GM23338 (cell line): ENCODE measurements around the gene BEND7. TPM values are rescaled to one million over a fixed set of nuclear protein-coding genes. Genes with fewer than 3 reads are reported as not detected.

ENCODE experiments used
- ATAC-seq: fragments of 200-7000 bp; cut with Tn5 transposase; 3 replicates; pipeline ENCODE4 v1.9.1; 2020
- DNase-seq: peaks from one replicate; pipeline ENCODE4 v3.0.0-alpha.2; 2015; ENCODE audit warnings: low spot score
- H2AFZ ChIP-seq: fragments of 200-600 bp; sonication (generic); 2 replicates; pipeline ENCODE4 v1.8.0; 2016; ENCODE audit warnings: antibody characterized with exemption, mild to moderate bottlenecking, moderate library complexity
- H3F3A ChIP-seq: fragments of 200-600 bp; sonication (generic); replicated peaks from 2 replicates; pipeline ENCODE4 v1.8.0; 2017; ENCODE audit warnings: antibody characterized with exemption, mixed run types, low read depth
- H3K27ac ChIP-seq: fragments of 200-600 bp; sonication (generic); 2 replicates; pipeline ENCODE4 v1.6.1; 2016; ENCODE audit warnings: low read depth
- H3K27me3 ChIP-seq: fragments of 200-600 bp; sonication (generic); 2 replicates; pipeline ENCODE4 v1.8.0; 2016; ENCODE audit warnings: mild to moderate bottlenecking, mixed run types, moderate library complexity; ENCODE audit not compliant: insufficient read depth
- H3K36me3 ChIP-seq: fragments of 200-600 bp; sonication (generic); 2 replicates; pipeline ENCODE4 v1.8.0; 2016; ENCODE audit warnings: mild to moderate bottlenecking; ENCODE audit not compliant: insufficient read depth
- H3K4me1 ChIP-seq: fragments of 200-600 bp; sonication (generic); 2 replicates; pipeline ENCODE4 v1.8.0; 2016; ENCODE audit warnings: mild to moderate bottlenecking, moderate library complexity; ENCODE audit not compliant: insufficient read depth
- H3K4me2 ChIP-seq: fragments of 200-600 bp; sonication (generic); 2 replicates; pipeline ENCODE4 v1.7.1; 2017; ENCODE audit warnings: mixed run types
- H3K4me3 ChIP-seq: fragments of 200-600 bp; sonication (generic); 2 replicates; pipeline ENCODE4 v1.6.1; 2016; ENCODE audit warnings: mixed run types
- H3K79me2 ChIP-seq: fragments of 200-600 bp; sonication (generic); replicated peaks from 2 replicates; pipeline ENCODE4 v1.8.0; 2017; ENCODE audit warnings: mild to moderate bottlenecking; ENCODE audit not compliant: insufficient read depth
- H3K9me2 ChIP-seq: fragments of 200-600 bp; sonication (generic); 2 replicates; pipeline ENCODE4 v1.8.0; 2017; ENCODE audit not compliant: insufficient read depth
- H4K20me1 ChIP-seq: fragments of 200-600 bp; sonication (generic); replicated peaks from 2 replicates; pipeline ENCODE4 v1.8.0; 2017; ENCODE audit warnings: mild to moderate bottlenecking; ENCODE audit not compliant: insufficient read depth
- H3K27ac Mint-ChIP-seq: 2 replicates; pipeline ENCODE4 v1.8.0; 2020; ENCODE audit warnings: inconsistent platforms, mild to moderate bottlenecking, moderate library complexity, mixed read lengths
- H3K27me3 Mint-ChIP-seq: 3 replicates; pipeline ENCODE4 v1.8.0; 2022; ENCODE audit warnings: low read depth, mild to moderate bottlenecking, moderate library complexity, mixed read lengths, inconsistent platforms; ENCODE audit not compliant: insufficient read depth, poor library complexity
- H3K36me3 Mint-ChIP-seq: 3 replicates; pipeline ENCODE4 v1.8.0; 2021; ENCODE audit warnings: low read depth, mild to moderate bottlenecking, inconsistent platforms, moderate library complexity, mixed read lengths
- H3K4me1 Mint-ChIP-seq: 3 replicates; pipeline ENCODE4 v1.8.0; 2020; ENCODE audit warnings: mild to moderate bottlenecking, inconsistent platforms, mixed read lengths
- H3K4me3 Mint-ChIP-seq: 3 replicates; pipeline ENCODE4 v1.8.0; 2021; ENCODE audit warnings: moderate library complexity, mild to moderate bottlenecking, inconsistent platforms, mixed read lengths
- H3K9me3 Mint-ChIP-seq: 3 replicates; pipeline ENCODE4 v1.8.0; 2020; ENCODE audit warnings: moderate library complexity, mild to moderate bottlenecking, inconsistent platforms, mixed read lengths
- CREB1 ChIP-seq: fragments of 250-450 bp; sonication (Bioruptor Pico); IDR thresholded peaks from 2 replicates; pipeline ENCODE4 v1.5.0; 2020; ENCODE audit warnings: low read depth, mild to moderate bottlenecking, moderate library complexity
- ETS1 ChIP-seq: IDR thresholded peaks from 2 replicates; pipeline ENCODE4 v1.6.1; 2016; ENCODE audit warnings: antibody characterized with exemption
- EZH2phosphoT487 ChIP-seq: fragments of 200-600 bp; sonication (generic); IDR thresholded peaks from one replicate; pipeline ENCODE4 v1.8.1; 2018; ENCODE audit warnings: antibody characterized with exemption; ENCODE audit not compliant: unreplicated experiment
- JUNB ChIP-seq: IDR thresholded peaks from one replicate; pipeline ENCODE4 v1.6.1; 2016; ENCODE audit warnings: antibody characterized with exemption; ENCODE audit not compliant: unreplicated experiment
- NANOG ChIP-seq: IDR thresholded peaks from 2 replicates; pipeline ENCODE4 v1.6.1; 2016; ENCODE audit warnings: antibody characterized with exemption, borderline replicate concordance
- POLR2AphosphoS5 ChIP-seq: IDR thresholded peaks from 2 replicates; pipeline ENCODE4 v1.6.1; 2016; ENCODE audit warnings: antibody characterized with exemption, low read depth
- REST ChIP-seq: IDR thresholded peaks from one replicate; pipeline ENCODE4 v1.6.1; 2018; ENCODE audit warnings: antibody characterized with exemption; ENCODE audit not compliant: unreplicated experiment
- ZNF114 ChIP-seq: fragments of 250-450 bp; sonication (Bioruptor Pico); IDR thresholded peaks from 2 replicates; pipeline ENCODE4 v1.5.0; 2020; ENCODE audit warnings: mild to moderate bottlenecking, moderate library complexity
- ZNF331 ChIP-seq: fragments of 250-450 bp; sonication (Bioruptor Pico); IDR thresholded peaks from 2 replicates; pipeline ENCODE4 v1.5.0; 2020; ENCODE audit warnings: low read depth, mild to moderate bottlenecking, moderate library complexity
- polyA plus RNA-seq: library from polyadenylated mRNA; unstranded; fragments of >200 nt; fragmentation: Nextera tagmentation; extraction: Ambion mirVana; gene quantifications from 2 replicates; pipeline ENCODE4 v1.2.1, GENCODE V29; 2016
- total RNA-seq: library from RNA; depleted of rRNA; stranded (reverse); fragments of >200 nt; shearing (Covaris generic); gene quantifications from 2 replicates; pipeline ENCODE4 v1.2.3, GENCODE V29; 2014
- TF ChIP-seq, protein P1 (sequence below), 2 experiments: fragments of 200-600 bp in 1 of 2; sonication (generic) in 1 of 2; conservative IDR thresholded peaks; 2 replicates each; pipeline versions ENCODE4 v1.5.1 to v1.6.1; 2016 to 2017; ENCODE audit warnings: antibody characterized with exemption in 2 of 2, low read depth in 2 of 2, mild to moderate bottlenecking in 2 of 2, moderate library complexity in 1 of 2
- TF ChIP-seq, protein P2 (sequence below): fragments of 250-450 bp; sonication (Bioruptor Pico); IDR thresholded peaks from 2 replicates; pipeline ENCODE4 v1.5.0; 2020; ENCODE audit warnings: mild to moderate bottlenecking, moderate library complexity

Gene BEND7
- total and polyA plus RNA-seq, 2 experiments from 2014 or later, result 3.1 to 9.6 TPM

DNA sequence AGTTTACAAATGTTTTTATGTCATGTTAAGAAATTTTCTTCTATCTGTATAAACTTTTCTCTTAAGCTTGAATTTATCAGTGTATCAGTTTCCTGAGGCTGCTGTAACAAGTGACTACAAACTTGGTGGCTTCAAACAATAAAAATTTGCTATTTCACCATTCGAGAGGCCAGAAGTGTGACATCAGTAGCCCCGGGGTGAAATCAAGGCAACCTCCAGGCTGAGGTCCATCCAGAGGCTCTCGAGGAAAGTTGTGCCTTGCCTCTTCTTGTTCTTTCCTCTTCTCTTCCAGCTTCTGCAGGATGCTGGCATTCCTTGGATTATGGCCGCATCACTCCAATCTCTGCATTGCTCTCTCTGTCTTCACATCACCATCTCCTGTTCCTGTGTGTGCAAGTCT is 6.5 kb upstream of the BEND7 start:
- Mint-ChIP-seq H3K4me1 (peaks cover 8% of the 10 kb centered on the region), H3K9me3 (peaks cover 3% of the 10 kb centered on the region; the same call in 1 of the 3 replicates), H3K36me3 (no peaks in the 10 kb centered on the region; the same call in 2 of the 3 replicates), H3K27me3 (peaks cover 1% of the 10 kb centered on the region), H3K27ac (no peak overlapping the region), H3K4me3 (no peak overlapping the region)
- no peaks in the 10 kb centered on the region for H3F3A ChIP-seq
- no peak overlapping the region for H2AFZ ChIP-seq
- peaks cover 13% of the 10 kb centered on the region; the same call in 1 of the 2 replicates for H3K4me1 ChIP-seq
- H3K9me2 ChIP-seq, result no peaks in the 10 kb centered on the region
- H3K4me2 ChIP-seq, result no peak overlapping the region
- H3K27me3 ChIP-seq, result peaks cover 18% of the 10 kb centered on the region
- no peak for DNase-seq
- no peaks in the 10 kb centered on the region for H3K36me3 ChIP-seq
- no peaks in the 10 kb centered on the region; the same call in 1 of the 2 replicates for H4K20me1 ChIP-seq
- no peak for ATAC-seq
- TF ChIP-seq NANOG (no peak), CREB1 (no peak), ZNF114 (CRISPR knock-in tag) (no peak), REST (no peak), ETS1 (no peak), EZH2phosphoT487 (no peak), POLR2AphosphoS5 (no peak), ZNF331 (CRISPR knock-in tag) (no peak), JUNB (no peak)
- TF ChIP-seq, protein P1, sequence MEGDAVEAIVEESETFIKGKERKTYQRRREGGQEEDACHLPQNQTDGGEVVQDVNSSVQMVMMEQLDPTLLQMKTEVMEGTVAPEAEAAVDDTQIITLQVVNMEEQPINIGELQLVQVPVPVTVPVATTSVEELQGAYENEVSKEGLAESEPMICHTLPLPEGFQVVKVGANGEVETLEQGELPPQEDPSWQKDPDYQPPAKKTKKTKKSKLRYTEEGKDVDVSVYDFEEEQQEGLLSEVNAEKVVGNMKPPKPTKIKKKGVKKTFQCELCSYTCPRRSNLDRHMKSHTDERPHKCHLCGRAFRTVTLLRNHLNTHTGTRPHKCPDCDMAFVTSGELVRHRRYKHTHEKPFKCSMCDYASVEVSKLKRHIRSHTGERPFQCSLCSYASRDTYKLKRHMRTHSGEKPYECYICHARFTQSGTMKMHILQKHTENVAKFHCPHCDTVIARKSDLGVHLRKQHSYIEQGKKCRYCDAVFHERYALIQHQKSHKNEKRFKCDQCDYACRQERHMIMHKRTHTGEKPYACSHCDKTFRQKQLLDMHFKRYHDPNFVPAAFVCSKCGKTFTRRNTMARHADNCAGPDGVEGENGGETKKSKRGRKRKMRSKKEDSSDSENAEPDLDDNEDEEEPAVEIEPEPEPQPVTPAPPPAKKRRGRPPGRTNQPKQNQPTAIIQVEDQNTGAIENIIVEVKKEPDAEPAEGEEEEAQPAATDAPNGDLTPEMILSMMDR (conservative IDR thresholded peaks at IDR 0.05; ENCODE audit: low read depth in 2 of 2), result no peak
- TF ChIP-seq, protein P2, sequence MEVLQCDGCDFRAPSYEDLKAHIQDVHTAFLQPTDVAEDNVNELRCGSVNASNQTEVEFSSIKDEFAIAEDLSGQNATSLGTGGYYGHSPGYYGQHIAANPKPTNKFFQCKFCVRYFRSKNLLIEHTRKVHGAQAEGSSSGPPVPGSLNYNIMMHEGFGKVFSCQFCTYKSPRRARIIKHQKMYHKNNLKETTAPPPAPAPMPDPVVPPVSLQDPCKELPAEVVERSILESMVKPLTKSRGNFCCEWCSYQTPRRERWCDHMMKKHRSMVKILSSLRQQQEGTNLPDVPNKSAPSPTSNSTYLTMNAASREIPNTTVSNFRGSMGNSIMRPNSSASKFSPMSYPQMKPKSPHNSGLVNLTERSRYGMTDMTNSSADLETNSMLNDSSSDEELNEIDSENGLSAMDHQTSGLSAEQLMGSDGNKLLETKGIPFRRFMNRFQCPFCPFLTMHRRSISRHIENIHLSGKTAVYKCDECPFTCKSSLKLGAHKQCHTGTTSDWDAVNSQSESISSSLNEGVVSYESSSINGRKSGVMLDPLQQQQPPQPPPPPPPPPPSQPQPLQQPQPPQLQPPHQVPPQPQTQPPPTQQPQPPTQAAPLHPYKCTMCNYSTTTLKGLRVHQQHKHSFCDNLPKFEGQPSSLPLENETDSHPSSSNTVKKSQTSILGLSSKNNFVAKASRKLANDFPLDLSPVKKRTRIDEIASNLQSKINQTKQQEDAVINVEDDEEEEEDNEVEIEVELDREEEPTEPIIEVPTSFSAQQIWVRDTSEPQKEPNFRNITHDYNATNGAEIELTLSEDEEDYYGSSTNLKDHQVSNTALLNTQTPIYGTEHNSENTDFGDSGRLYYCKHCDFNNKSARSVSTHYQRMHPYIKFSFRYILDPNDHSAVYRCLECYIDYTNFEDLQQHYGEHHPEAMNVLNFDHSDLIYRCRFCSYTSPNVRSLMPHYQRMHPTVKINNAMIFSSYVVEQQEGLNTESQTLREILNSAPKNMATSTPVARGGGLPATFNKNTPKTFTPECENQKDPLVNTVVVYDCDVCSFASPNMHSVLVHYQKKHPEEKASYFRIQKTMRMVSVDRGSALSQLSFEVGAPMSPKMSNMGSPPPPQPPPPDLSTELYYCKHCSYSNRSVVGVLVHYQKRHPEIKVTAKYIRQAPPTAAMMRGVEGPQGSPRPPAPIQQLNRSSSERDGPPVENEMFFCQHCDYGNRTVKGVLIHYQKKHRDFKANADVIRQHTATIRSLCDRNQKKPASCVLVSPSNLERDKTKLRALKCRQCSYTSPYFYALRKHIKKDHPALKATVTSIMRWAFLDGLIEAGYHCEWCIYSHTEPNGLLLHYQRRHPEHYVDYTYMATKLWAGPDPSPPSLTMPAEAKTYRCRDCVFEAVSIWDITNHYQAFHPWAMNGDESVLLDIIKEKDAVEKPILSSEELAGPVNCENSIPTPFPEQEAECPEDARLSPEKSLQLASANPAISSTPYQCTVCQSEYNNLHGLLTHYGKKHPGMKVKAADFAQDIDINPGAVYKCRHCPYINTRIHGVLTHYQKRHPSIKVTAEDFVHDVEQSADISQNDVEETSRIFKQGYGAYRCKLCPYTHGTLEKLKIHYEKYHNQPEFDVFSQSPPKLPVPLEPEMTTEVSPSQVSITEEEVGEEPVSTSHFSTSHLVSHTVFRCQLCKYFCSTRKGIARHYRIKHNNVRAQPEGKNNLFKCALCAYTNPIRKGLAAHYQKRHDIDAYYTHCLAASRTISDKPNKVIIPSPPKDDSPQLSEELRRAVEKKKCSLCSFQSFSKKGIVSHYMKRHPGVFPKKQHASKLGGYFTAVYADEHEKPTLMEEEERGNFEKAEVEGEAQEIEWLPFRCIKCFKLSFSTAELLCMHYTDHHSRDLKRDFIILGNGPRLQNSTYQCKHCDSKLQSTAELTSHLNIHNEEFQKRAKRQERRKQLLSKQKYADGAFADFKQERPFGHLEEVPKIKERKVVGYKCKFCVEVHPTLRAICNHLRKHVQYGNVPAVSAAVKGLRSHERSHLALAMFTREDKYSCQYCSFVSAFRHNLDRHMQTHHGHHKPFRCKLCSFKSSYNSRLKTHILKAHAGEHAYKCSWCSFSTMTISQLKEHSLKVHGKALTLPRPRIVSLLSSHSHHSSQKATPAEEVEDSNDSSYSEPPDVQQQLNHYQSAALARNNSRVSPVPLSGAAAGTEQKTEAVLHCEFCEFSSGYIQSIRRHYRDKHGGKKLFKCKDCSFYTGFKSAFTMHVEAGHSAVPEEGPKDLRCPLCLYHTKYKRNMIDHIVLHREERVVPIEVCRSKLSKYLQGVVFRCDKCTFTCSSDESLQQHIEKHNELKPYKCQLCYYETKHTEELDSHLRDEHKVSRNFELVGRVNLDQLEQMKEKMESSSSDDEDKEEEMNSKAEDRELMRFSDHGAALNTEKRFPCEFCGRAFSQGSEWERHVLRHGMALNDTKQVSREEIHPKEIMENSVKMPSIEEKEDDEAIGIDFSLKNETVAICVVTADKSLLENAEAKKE (CRISPR knock-in tag), result no peak
- no peak overlapping the region for H3K4me3 ChIP-seq
- H3K79me2 ChIP-seq, result no peaks in the 10 kb centered on the region
- no peak overlapping the region for H3K27ac ChIP-seq
